GM19452 (cell line): ENCODE results near the gene MINK1.
"Not testable (repeated sequence)": the region's sequence is repeated elsewhere in the genome, so short reads cannot be mapped to it uniquely, and the experiment has no call there.

Experiments
- ATAC-seq: cut with Tn5 transposase; IDR thresholded peaks from one replicate; pipeline ENCODE4 v1.9.1; 2021; ENCODE audit not compliant: unreplicated experiment

The MINK1 gene

DNA sequence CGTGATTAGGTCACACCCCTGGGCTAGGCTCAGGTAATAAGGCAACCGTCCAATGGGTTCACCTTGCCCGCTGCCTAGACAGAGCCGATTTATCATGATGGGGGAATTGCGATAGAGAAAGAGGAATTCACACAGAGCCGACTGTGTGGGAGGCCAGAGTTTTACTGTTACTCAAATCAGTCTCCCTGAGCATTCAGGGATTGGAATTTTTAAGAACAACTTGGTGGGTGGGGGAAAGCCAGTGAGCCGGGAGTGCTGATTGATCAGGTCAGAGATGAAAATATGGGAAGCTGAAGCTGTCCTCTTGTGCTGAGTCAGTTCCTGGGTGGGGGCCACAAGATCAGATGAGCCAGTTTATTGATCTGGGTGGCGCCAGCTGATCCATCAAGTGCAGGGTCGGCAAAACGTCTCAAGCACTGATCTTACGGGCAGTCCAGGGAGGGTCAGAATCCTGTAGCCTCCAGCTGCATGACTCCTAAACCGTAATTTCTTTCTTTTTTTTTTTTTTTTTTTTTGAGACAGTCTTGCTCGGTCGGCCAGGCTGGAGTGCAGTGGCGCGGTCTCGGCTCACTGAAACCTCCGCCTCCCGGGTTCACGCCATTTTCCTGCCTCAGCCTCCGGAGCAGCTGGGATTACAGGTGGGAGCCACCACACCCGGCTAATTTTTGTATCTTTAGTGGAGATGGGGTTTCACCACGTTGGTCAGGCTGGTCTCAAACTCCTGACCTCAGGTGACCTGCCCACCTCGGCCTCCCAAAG lies 93.6 kb downstream of the MINK1 start:
- not testable (repeated sequence) for ATAC-seq

- no peak for ATAC-seq
Observed at GRCh38 chr17:4928881-4929280, 95.7 kb downstream of the MINK1 start.

GRCh38 chr17:4931963-4932362 lies 98.8 kb downstream of the MINK1 start, which contains the start of gene GP1BA:
Gene GP1BA (plus strand): TSS chr17:4932277. CDS start chr17:4932605, 328 bp downstream.
- ATAC-seq: no peak

DNA sequence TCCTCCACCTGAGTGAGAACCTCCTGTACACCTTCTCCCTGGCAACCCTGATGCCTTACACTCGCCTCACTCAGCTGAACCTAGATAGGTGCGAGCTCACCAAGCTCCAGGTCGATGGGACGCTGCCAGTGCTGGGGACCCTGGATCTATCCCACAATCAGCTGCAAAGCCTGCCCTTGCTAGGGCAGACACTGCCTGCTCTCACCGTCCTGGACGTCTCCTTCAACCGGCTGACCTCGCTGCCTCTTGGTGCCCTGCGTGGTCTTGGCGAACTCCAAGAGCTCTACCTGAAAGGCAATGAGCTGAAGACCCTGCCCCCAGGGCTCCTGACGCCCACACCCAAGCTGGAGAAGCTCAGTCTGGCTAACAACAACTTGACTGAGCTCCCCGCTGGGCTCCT lies 99.6 kb downstream of the MINK1 start:
- no peak for ATAC-seq

DNA sequence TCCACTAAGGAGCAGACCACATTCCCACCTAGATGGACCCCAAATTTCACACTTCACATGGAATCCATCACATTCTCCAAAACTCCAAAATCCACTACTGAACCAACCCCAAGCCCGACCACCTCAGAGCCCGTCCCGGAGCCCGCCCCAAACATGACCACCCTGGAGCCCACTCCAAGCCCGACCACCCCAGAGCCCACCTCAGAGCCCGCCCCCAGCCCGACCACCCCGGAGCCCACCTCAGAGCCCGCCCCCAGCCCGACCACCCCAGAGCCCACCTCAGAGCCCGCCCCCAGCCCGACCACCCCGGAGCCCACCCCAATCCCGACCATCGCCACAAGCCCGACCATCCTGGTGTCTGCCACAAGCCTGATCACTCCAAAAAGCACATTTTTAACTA lies 100.5 kb downstream of the MINK1 start:
- ATAC-seq: no peak

DNA sequence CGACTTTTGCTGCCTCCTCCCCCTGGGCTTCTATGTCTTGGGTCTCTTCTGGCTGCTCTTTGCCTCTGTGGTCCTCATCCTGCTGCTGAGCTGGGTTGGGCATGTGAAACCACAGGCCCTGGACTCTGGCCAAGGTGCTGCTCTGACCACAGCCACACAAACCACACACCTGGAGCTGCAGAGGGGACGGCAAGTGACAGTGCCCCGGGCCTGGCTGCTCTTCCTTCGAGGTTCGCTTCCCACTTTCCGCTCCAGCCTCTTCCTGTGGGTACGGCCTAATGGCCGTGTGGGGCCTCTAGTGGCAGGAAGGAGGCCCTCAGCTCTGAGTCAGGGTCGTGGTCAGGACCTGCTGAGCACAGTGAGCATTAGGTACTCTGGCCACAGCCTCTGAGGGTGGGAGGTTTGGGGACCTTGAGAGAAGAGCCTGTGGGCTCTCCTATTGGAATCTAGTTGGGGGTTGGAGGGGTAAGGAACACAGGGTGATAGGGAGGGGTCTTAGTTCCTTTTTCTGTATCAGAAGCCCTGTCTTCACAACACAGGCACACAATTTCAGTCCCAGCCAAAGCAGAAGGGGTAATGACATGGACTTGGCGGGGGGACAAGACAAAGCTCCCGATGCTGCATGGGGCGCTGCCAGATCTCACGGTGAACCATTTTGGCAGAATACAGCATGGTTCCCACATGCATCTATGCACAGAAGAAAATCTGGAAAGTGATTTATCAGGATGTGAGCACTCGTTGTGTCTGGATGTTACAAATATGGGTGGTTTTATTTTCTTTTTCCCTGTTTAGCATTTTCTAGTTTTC lies 101.2 kb downstream of the MINK1 start:
- no peak for ATAC-seq

DNA sequence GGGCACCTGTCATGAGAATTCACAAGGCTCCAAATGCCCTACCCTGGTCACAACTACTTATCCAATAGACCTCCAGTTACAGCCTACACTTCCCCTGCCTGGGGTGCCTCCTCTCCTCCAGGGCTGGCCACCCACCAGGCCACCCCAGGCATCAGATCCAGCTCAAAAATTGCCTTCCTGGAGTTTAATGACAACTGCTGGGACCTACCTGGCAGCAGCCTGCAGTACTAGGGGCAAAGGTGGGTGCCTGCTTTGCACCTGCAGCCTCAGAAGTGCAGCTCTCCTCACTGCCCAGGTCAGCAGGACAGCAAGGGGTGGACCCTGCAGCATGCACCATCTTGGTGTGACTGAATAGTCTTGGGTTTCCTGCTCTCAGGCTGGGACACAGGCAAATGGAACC lies 102.5 kb downstream of the MINK1 start:
- ATAC-seq: no peak

GRCh38 chr17:4936436-4936835 lies 103.3 kb downstream of the MINK1 start:
- no peak for ATAC-seq

DNA sequence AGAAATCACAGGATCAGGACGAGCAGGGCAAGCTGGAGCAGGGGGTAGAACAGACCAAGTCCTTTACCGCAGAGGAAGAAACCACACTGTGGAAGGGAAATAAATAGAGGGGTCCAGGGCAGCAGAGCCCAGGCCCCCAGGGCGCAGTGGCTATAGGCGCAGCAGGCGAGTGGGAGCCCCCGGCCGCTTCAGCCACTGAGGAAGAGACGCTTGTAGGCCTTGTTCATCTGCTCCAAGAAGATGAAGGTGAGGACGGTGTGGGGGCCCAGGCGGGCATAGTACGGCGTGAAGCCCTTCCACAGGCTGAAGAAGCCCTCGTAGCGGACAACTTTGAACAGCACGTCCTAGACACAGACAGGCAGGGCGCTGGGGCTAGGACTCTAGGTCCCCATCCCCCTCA lies 104.4 kb downstream of the MINK1 start:
- ATAC-seq: no peak

- no peak for ATAC-seq
Observed at GRCh38 chr17:4938069-4938491, 104.9 kb downstream of the MINK1 start.

DNA sequence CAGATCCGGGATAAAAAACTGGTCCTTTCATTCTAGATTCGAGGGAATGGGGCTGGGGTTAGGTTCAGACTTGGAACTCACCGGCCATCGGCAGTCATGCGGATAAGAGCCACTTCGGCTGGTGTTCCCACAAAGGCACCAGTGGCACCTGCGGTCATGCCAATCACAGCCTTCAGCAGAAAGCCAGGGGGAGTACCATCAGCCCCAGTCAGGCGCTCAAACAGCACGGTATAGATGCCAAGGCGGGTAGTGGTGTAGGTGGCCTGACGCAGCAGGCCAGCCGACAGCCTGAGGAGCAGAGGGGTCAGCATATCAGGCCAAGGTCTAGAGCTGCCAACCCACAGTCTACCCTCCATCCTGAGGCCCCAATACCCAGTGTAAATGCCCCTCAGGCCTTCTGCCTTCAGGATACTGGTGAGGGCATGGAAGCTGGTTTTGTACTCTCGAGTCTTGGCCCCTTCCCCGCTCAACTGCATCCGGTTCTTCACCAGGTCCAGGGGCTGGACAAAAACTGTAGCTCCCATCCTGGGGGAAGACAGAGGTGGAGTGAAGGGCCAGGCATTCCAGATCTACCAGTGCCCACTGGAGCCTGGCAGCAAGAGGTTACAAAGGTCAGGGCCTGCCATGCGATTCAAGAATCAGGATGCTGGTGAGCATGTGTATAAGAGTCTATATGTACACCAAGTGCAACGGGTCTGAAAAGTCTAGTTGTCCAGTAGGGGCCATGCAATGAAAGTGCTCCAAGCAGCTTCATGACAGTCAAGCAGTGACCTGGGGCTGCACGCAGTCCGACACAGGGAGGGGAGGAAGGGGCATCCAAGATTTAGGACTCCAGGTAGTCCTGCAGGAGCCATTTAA lies 105.8 kb downstream of the MINK1 start:
- ATAC-seq: no peak

DNA sequence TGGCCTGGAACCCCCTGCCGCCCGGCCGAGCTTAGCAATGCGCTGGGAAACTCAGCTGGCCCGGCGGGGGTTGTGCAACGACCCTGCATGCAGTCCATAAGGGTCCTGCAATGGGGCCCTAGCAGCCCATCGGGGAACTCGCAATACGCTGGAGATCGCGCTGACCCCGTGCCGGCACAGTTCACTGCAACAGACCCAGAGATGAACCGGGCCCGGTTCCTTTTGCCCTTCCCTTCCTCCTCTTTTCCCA lies 106.3 kb downstream of the MINK1 start:
- ATAC-seq: peak; percentile 8

DNA sequence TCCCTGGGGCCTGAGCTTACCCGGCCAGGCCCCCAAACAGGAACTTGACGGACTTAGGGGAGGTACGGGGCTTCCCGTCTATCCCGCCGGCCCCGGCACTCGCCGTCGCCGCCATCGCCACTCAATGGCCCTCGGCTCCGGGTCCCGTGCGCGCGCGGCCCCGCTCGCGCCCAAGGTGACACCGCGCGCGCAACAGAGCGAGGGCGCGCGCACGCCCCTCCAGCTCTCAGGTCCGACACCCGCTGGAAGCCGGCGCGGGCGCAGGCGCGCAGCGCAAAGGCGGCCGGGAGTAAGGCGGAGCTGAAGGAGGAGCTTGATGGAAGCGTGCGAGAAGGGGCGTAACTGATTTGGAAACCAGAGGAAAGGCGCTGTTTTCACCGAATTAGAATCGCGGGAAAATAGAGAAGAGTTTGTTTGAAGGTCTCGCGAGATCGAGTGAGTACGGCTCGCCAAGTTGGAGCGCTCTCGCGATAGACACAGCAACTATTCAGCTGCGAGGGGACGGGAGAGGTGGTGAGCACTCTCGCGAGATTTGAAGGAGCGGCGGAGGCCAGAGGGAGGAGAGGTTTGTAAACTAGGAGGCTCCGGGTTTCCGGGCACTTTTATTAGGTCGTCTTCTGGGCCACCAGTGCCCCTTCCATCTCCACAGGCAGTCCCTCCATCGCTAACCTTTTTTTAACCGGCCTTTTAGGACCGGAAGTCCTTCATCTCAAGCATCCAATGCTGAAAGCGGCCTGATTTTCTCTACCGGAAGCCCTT lies 106.8 kb downstream of the MINK1 start, which contains the start of the genes RNF167 and SLC25A11:
Gene RNF167, plus strand, starts transcription at position 473 of the 759 bp plus-strand sequence. CDS start 642 bp downstream, outside the sequence.
Gene SLC25A11, minus strand, starts transcription at position 251 of the 759 bp plus-strand sequence. Its CDS starts 136 bp downstream, at position 115.
- ATAC-seq: peak; percentile 76

GRCh38 chr17:4940555-4941318 lies 107.6 kb downstream of the MINK1 start:
- no peak for ATAC-seq

DNA sequence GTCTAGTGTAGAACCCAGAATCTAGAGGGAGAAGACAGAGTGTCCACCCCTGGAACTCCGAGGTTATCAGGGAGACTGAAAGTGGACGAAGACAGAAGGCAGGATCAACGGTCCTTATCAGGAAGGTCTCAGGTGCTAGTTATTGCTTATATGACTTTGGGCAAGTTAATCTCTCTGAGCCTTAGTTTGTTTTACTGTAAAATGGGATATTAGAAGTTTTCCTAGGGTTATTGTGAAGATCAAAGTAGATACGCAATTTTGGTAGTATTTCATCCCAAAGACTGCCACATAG lies 108.1 kb downstream of the MINK1 start:
- ATAC-seq: no peak

DNA sequence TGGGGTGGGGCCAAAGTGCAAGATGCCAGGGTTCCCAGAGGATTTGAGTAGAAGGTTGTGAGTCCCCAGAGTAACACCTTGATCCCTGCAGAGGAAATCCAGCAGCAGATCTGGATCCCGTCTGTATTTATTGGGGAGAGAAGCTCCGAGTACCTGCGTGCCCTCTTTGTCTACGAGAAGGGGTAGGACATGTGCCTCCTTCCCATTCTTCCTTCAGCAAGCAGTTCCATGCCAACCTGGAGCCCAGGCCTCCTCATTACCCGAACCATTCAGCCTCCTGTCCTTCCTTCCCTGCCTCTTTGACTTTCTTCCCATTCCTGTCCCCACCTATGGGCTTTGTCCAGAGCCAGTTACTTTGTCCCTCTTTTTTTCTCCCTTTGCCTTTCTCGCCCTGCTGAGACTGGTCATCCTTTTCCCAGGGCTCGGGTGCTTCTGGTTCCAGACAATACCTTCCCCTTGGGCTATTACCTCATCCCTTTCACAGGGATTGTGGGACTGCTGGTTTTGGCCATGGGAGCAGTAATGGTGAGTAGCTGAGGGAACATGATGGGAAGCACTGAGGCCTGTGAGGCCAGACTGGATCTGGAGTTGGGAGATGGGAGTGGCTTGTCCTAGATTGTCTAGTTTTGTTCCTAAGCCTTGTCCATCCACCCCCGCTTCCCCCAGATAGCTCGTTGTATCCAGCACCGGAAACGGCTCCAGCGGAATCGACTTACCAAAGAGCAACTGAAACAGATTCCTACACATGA lies 109.8 kb downstream of the MINK1 start:
- no peak for ATAC-seq

GRCh38 chr17:4944163-4944553 lies 111.0 kb downstream of the MINK1 start:
- no peak for ATAC-seq

DNA sequence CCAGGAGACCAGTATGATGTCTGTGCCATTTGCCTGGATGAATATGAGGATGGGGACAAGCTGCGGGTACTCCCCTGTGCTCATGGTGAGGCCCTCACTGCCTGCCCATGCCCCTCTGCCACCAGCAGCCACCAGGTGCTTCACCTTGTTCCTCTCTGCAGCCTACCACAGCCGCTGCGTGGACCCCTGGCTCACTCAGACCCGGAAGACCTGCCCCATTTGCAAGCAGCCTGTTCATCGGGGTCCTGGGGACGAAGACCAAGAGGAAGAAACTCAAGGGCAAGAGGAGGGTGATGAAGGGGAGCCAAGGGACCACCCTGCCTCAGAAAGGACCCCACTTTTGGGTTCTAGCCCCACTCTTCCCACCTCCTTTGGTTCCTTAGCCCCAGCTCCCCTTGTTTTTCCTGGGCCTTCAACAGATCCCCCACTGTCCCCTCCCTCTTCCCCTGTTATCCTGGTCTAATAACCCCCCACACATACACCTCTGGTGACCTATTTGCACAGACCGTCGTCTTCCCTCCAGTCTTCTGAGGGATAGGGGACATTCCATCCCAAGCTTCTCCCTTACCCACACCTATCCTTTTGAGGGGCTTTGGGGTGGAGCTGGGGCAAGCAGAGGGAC lies 111.5 kb downstream of the MINK1 start:
- ATAC-seq: no peak
